DMS 273 (cell line): ENCODE data around the gene ADAM12.

Experiments used
- DNase-seq: peaks from one replicate; lab custom pipeline; 2025; ENCODE audit not compliant: unreplicated experiment; lab: John Stamatoyannopoulos, UW

ADAM12 gene

DNA sequence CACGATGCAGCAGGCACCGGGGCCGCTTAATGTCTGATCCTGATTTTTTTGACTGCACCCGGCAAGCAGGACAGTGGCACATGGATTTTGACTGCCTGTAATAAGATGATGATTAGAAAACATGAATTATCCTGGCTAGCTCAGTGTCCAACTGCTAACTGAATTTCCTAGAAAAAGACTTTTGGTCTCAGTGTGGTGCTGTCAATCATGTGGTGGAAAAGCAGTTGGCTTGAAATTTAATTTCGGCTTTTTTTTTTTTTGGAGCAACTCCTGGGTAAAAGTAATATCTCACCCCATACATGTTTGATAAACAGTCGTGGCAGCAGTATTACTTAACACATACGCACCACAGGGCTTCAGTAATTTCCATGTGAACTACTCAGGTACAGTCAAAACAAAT is 264.2 kb downstream of the ADAM12 start:
- no peak for DNase-seq

DNA sequence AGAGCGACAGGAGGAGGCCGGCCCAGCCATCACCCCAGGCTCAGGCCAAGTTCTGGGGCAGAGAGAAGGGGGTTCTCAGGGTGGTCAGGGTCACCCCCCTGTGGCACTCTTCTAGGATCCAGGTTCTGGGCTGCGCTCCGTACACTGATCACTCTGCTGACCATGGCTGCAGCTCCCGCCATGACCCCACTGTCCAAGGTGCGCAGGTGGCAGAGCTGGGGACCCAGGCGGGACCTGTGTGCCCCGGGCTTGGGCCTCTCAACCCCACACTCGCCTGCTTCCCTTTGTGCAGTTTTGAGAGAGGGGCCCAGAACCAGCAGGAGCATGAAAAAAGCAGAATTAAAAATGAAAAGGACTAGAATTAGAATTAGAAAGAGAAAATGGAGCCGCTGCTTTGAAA is 264.8 kb downstream of the ADAM12 start:
- no peak for DNase-seq

DNA sequence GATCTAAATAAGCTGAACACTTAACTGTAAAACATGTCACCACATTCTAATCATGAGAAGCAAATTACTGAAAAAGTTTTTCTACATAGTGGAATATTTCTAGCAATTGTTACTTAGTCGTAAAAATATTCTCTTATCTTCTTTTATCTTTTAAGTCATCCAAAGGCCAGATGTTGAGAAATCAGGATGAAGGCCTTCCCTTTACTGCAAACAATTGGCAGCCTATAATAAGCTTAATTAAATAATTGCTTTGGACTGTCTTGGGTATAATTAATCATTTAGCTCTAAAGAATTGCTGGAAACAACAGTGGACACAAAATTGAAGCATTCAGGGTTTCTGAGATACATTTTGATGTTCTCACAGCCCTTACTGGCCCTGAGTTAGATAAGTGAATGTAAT is 265.4 kb downstream of the ADAM12 start:
- no peak for DNase-seq

DNA sequence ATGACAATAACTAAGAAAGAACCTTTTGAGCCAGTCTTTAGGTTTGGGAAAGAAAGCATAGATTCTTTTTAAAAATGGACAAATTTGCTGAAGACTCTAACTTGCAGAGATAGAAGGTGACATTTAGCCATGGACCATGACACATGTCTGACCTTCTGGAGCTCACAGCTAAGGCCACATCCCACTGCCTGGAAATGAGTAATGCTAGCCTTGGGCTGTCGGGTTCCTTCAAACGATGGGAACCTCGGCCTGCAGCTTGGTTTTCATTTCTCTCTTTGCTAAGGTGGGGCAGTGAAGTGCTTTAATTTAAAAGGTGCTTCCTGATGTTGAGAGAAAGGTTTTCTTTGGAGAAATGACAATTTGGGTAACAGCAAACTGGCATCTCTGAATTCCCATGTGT is 268.7 kb downstream of the ADAM12 start:
- DNase-seq, result no peak

DNA sequence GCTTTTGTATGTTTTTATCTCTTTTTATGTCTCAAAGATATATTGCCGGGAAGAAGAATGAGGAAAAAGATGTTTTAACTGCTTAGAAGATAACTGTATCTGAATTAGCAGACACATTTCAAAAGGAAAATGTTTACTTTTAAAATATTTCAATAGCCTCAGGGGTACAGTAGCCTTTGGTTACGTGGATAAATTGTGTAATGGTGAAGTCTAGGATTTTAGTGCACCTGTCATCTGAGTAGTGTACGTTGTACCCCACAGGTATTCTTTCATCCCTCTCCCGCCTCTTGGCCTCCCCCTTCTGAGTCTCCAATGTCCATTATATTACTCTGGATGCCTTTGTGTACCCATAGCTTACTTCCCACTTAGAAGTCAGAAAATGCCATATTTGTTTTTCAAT is 269.8 kb downstream of the ADAM12 start:
- no peak for DNase-seq

DNA sequence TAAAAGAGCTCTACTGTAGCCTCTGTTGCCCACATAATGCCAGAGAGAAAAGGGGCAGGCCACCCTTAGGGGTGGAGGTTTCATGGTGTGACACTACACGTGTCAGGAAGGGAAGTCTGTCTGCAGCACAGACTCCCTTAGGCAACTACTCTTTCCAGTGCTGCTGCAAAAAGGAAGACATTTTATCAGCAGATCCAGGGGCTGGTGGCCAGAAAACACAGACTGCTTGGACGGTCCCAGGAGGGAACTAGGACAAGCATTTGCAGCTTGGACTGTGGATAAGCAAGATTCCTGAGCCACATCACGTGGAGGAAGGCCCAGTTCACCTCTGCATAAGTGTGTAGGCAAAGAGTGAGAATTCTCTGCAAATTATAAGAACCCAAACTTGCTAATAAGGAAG is 271.1 kb downstream of the ADAM12 start:
- DNase-seq, result no peak

DNA sequence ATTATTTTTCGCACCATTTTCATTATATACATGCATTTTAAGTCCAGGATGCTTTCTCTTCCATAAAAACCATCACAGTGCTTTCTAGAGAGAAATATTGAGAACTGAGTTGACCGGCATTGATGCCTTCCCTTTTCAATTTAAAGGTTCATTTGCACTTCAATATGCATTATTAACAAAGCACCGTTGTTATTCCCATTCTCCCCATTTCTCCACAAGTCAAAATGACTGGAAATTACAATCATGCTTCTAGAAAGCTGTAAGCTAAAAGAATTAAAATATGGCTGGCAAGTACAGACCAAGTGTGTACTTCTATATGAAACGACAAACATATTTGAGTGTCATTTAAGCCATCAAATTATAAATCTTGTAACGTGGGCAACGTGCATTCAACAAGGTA is 272.4 kb downstream of the ADAM12 start:
- no peak for DNase-seq

DNA sequence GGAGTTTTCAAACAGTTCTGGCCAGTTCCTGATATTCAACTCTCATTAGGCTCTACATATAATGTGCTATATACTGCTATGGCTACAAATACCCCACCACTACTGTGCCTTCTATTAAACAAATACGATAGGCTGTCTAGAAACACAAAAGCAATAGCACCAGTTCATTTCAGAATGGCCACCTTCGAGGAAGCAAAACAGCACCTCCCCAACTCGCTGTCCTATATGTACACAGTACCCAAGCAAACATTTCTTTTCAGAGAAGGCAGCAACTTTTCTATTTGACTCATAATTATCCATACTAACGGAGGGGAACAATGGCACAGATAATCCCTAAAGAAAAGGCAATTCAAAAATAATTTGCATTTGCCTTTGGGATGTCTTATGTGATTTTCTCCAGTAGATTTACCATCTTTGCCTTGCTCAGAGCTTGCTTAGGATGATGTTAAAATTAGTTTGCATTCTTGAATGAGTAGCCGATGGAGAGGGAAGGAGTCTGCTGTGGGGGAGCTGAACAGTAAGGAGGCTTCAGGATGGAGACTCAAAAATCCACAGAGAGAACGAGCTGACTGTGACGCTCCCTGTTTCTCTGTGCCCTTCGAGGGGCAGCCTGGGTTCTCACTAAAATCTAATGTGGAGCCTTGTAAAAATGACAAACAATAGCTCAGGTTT is 273.3 kb downstream of the ADAM12 start:
- no peak for DNase-seq

DNA sequence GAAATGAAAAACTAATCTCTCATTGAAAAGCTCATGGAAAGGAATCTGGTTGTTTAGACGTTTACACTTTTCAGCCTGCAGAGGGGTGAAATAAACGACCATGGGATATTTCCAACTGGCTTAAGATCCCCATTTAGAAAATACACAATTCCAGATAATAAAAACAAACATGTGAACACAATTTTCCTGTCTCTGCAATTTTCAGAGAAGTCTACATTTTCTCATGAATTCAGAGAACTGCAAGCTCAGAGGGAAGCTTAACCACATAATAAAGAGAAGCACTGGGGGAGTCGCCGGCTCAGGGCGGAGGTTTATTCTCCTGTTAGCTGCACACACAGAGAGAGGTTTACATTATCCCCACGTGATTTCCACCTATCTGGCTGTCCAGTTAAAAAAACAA is 276.8 kb downstream of the ADAM12 start:
- no peak for DNase-seq

DNA sequence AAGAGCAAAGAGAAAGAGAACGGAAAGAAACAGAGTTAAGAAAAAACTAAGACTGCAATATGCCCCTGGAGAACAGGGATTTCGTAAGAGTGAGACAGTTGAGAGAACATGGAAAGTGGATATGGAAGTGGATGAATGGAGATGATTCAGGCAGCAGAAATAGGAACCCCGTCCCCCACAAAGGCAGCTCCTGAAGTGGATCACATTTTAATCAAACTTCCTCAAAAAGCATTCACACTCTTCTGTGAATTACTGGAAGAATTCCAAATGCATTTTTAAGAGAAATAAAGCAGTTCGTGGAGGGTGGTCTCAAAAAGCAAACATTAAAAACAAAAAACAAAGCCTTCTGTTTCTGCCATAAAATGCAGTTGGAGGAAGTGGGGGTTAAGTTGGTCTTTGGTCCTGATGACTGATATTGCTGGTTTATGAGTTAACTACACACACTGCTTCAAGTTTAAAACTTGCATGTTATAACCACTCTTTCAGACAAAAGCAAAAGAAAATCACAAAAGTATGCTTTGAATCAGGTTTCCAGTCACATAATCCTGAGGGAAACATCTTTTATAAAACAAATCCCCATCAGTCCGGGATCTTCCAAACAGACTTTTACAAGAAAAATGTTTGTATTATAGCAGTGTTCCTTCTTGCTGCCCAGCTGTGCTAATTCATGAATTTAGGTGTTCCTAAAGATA is 277.6 kb downstream of the ADAM12 start:
- no peak for DNase-seq

DNA sequence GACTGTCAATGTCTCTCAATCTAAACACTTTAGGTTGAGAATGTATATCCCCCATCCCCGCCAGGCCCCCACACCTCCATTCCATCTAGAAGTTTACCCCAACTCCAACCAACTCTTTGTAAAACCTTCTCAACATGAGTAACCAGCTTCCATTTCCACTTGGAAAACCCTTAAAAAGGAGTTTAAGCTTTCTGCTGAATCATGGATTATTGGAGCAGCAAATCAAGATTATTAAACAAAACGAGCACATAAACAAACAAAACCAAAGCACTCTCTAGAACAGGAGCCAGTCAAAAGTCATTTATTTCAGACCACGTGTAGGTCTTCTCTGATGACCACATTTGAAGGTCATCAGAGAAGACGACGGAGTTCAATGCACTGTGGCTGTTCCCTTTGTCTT is 278.4 kb downstream of the ADAM12 start:
- no peak for DNase-seq

DNA sequence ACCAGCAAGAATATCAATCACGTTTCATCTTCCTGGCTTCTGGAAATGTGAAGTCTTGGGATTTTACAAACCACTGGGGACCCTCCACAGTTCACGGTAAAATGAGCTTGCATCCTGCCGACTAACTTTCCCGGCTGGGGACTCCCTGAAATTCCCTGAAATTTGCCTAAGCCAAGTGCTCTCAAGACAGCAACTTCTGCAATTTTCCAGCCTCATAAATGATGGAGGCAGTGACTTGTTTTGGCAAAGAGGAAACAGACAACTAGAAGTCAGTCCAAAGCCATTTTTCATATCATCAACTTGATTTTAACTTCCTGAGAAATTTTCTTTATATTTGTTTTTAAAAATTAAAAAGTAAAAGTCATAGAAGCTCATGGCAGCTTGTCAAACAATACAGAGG is 279.6 kb downstream of the ADAM12 start:
- DNase-seq, result no peak

DNA sequence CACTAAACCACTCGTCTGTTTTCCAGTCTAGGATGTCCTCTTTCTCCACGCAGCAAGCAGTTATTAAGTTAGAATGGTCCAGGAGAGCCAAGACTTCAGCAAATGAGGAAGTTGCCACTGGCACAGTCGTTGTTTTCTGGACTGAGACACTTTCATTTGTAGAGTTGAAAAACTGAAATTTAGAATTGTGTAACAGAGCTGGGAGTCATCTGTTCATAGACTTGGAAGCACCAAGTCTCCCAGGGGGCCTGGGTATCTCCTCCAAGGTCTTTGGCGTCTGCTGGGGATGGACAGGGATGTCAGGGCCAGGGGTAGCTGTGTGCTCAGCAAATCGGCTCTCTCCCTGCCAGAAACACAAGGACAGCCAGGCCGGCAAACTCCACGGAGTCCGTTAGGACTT is 283.5 kb downstream of the ADAM12 start:
- no peak for DNase-seq

DNA sequence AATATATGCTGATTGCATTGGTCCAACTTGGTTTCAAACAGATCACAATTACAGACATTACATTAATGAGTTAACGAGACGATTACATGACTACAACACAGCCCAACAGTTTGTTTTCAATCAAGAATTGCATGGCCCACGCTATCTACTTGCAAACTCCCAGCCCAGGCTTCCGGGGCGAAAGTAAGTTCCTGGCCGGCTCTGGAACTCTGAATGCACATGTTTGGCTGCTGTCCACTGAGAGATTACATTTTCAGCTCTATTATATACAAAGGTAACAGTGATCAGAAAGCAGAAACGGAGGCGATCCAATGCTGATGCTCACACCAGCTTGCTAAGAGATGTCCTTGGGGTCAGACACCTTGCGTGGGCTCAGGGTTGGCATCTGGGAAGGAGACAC is 285.6 kb downstream of the ADAM12 start:
- no peak for DNase-seq

DNA sequence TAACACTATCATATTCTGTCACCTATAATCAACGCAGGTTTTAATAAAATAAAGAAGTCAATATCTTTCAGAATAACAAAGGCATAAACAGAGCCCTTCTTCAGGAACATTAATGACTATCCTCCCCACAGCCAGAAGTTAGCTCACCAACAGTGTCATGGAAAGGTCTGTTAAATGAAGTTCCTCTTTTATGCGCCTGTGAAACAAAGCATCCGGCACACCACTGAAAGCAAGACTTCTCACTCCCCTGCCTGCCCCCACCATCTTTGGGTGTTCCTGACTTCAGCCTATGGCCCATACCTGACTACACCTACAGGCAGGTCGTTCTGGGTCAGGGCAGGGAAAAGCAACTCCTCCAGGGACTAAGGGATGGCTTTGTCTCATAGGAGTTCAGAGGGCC is 286.5 kb downstream of the ADAM12 start:
- no peak for DNase-seq

DNA sequence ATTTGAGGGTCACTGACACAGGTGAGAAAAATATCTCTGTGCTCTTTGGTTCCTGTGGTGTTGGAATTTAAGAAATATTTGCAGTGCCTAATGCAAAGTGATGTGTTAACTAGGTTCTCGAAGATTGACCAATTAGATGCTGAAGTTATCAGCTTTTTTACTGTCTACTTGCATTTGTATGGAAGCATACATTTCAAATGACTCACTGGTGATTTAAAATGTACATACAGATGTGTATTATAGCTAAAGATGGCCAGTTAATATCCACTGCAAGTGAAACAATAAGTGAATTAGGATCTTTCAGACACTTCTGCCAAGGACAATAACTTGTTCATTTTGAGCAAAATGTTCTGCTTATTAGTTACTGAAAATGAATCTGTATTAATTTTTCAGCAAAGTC is 287.0 kb downstream of the ADAM12 start:
- DNase-seq, result no peak

DNA sequence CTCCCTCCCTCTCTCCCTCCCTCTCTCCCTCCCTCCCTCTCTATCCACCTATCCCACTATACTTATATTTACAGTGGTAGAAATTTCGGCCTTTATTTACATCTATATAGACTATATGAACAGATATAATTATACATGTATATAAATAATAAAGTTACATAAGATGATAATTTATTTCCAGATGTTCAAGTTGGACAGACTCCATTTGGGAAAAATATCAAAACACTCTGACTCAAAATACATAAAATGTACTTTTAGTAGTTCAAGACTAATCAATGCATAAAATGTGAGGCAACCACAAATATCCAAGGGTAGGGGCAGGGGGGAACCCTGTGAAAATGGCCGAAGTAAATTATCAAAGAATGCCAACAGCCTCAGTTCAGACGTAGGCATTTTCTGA is 288.9 kb downstream of the ADAM12 start:
- DNase-seq, result no peak

DNA sequence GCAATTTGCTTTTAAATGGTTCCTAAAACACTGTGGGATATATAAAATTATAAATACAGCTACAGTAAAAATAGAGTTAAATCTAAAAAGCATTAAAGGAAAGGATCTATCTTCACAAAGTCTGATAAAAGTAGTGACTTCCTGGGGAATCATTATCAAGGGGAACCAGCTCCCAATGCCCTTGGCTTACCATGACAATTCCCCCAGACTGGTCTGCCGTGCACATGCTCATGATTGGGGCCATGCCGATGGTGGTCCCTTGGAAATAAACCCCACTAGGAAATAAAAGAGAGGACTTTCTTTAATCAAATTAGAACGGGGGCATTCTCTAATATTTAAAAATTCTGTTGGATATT is 290.1 kb downstream of the ADAM12 start:
- DNase-seq, result no peak

DNA sequence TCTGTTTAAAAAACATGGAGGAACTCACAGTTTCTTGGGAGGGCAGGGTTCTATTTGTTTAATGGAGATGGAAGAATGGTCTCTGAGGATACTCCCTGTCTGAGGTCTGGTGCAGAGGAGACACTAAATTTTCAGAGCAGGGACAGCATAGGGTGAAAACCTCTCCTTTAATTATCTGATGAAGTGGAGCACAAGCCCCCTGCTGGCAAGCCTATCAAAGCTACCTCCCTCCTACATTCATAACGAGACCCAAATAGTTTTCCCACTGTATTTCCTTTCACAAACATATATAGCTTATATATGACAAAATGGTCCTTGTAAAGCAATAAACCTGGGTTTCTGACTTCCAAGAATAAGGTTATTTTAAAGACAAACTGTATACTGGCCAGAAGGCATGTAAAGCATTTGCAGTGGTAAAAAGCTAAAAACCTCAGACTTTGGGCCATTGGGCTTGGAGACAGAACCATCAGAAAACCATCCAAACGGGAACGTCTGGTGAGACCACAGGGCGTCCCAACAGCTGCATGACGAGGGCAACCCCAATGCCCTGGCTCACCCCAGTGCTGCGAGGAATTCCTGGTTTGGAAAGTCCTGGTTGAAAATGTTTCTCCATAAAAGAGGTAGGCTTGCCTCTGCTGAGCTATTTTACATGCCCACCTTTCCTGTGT is 290.6 kb downstream of the ADAM12 start:
- DNase-seq, result no peak

DNA sequence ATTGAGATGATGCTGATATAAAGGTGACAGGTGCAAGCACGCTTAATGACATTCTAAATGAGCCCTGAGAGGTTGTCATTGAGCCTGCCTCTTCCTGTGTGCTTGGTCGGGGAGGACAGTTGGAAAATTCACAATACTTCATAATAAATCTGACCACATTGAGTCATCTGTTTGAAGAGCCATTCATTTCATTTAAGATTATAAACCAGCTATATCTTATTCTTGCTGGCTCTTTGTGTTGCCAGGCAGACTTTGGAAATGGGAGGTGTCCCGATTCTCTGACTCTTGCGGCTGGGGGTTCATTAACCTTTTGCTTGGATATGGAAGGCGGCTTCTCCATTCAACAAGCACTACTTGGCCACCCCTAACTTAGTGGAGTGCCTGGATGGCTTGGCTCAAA is 293.7 kb downstream of the ADAM12 start:
- no peak for DNase-seq

DNA sequence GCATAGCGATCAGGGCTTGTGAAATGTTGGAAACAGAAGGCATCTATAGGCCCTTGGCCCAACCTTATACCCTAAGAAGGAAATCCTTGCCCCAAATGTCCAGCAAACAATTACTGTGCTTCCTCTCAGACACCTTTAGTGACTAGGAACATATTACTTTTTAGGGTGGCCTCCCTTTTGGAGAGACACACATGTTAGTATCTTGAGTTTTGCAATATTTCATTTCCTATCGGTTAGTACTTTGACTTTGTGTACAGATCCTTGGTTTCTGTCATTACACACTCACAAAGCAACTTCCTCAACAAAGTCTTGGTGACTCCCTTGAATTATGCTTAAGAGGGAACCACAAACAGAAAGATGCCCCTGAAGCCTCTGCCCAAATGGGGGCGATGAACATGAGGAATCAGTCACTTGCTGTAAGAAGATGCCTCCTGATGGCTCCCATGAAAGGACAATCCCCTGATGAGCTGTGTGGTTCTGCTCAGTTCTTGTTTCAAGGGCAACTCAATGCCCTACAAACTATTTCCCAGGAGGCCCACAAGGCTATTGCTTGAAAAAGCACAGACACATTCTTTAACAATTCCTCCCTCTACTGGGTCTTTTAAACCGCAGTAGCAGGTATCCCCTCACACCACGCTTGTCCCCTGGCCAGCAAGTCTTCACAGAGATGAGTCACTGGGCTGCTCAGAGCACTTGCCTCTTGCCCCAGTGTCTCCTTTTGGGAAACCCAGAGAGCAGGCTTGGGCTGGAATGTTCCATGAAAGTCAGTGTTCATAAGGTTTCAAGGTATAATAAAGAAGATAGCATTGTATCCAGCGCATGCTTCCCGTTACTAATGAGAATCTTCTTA is 295.7 kb downstream of the ADAM12 start:
- DNase-seq, result no peak
